Body of pancreas (tissue), 4 donors: Measurements from ENCODE around the gene CEND1. TPM values are rescaled to one million over a fixed set of nuclear protein-coding genes. Genes with fewer than 3 reads are reported as not detected.
"Not testable (repeated sequence)": the region's sequence is repeated elsewhere in the genome, so short reads cannot be mapped to it uniquely, and the experiment has no call there.

ENCODE experiments used
- ATAC-seq: fragments of 150-250 bp; one replicate; pipeline ENCODE4 v1.9.1; 2016
- DNase-seq, 4 donors: peaks; one replicate each; pipeline ENCODE4 v3.0.0-alpha.2; 2019
- H3K27ac ChIP-seq, 4 donors: fragments of 200-600 bp; sonication (generic); 1 replicate in 3 of 4; 2 replicates in 1 of 4; pipeline versions ENCODE4 v1.5.1 to v1.6.1; 2016 to 2019; ENCODE audit warnings: mild to moderate bottlenecking in 1 of 4, mixed read lengths in 1 of 4, moderate library complexity in 1 of 4
- H3K27me3 ChIP-seq, 2 donors: fragments of 200-600 bp; sonication (generic); one replicate each; pipeline ENCODE4 v1.6.0; 2016; ENCODE audit warnings: mild to moderate bottlenecking in 1 of 2
- H3K36me3 ChIP-seq, 2 donors: fragments of 200-600 bp; sonication (generic); replicated peaks in 1 of 2; 2 replicates each; pipeline ENCODE4 v1.5.1; 2016; ENCODE audit warnings: low read depth in 2 of 2; ENCODE audit not compliant: insufficient read depth in 1 of 2
- H3K4me1 ChIP-seq: fragments of 200-600 bp; sonication (generic); one replicate; pipeline ENCODE4 v1.6.0; 2016
- H3K4me3 ChIP-seq, 2 donors: fragments of 200-600 bp; sonication (generic); 1 replicate in 1 of 2; 2 replicates in 1 of 2; pipeline ENCODE4 v1.5.1; 2016 to 2019
- H3K9me3 ChIP-seq, 3 donors: fragments of 200-600 bp; sonication (generic); 1 replicate in 2 of 3; 2 replicates in 1 of 3; pipeline ENCODE4 v1.5.1; 2016
- CTCF ChIP-seq, 7 experiments: fragments of 450-650 bp in 4 of 7; fragments of 200-600 bp in 3 of 7; sonication (generic) in 3 of 7; IDR thresholded peaks; one replicate each; pipeline ENCODE4 v1.5.1; 2016 to 2019; ENCODE audit warnings: antibody characterized with exemption in 7 of 7
- POLR2A ChIP-seq, 3 donors: fragments of 450-650 bp; IDR thresholded peaks; one replicate each; pipeline ENCODE4 v1.6.1; 2016; ENCODE audit warnings: antibody characterized with exemption in 3 of 3, mild to moderate bottlenecking in 2 of 3
- WGBS, 2 donors: methylation state at CpG; one replicate each; pipeline ENCODE4 v1.1.5; 2017; 5-methylcytosine and 5-hydroxymethylcytosine counted together
- intact Hi-C: fragments of 100-400 bp; cut with DNase I; formaldehyde crosslinking; loops from one replicate; pipeline ENCODE4 v1.15.1; 2023
- small RNA-seq: library from RNA; depleted of rRNA; stranded (forward); fragments of <200 nt; gene quantifications from one replicate; pipeline ENCODE3, GENCODE V24; 2016
- total RNA-seq, 2 donors: library from RNA; depleted of rRNA; stranded (reverse); fragments of >200 nt; gene quantifications; one replicate each; pipeline ENCODE4 v1.1.0, GENCODE V29; 2016

CEND1 gene
- total RNA-seq, 2 donors from 2014 or later = 0.78 TPM; not detected in 1

GRCh38 chr11:742156-742546 is 47.7 kb downstream of the CEND1 start:
- H3K27ac ChIP-seq = no peak overlapping the region
- no peak for DNase-seq
- intact Hi-C loops = no loop called here
- 92 to 95% methylated on average over 3 of the region's 3 CpGs for WGBS, 2 donors
- no peak overlapping the region for H3K4me3 ChIP-seq
- TF ChIP-seq CTCF (IDR thresholded peaks at IDR 0.05) (no peak), POLR2A (IDR thresholded peaks at IDR 0.05) (no peak)
- no peaks in the 10 kb centered on the region for H3K9me3 ChIP-seq
- H3K36me3 ChIP-seq = no peaks in the 10 kb centered on the region
- H3K27me3 ChIP-seq = no peaks in the 10 kb centered on the region
- no peak for ATAC-seq
- H3K4me1 ChIP-seq = peaks cover 10% of the 10 kb centered on the region

GRCh38 chr11:737899-738298 is 52.0 kb downstream of the CEND1 start:
- H3K4me1 ChIP-seq, H3K36me3 ChIP-seq, ATAC-seq, H3K4me3 ChIP-seq, intact Hi-C loops, H3K9me3 ChIP-seq, H3K27ac ChIP-seq, DNase-seq, H3K27me3 ChIP-seq: not testable (repeated sequence)
- WGBS, 2 donors = 59 to 62% methylated on average over 10 of the region's 10 CpGs

GRCh38 chr11:737366-737765 is 52.5 kb downstream of the CEND1 start:
- no peaks in the 10 kb centered on the region for H3K4me1 ChIP-seq
- H3K4me3 ChIP-seq = no peak overlapping the region
- H3K9me3 ChIP-seq = no peaks in the 10 kb centered on the region
- intact Hi-C loops = no loop called here
- H3K27me3 ChIP-seq = no peaks in the 10 kb centered on the region
- ATAC-seq = no peak
- no peak for TF ChIP-seq CTCF (IDR thresholded peaks at IDR 0.05)
- TF ChIP-seq POLR2A (IDR thresholded peaks at IDR 0.05) = no peak
- H3K27ac ChIP-seq = no peak overlapping the region
- no peak for DNase-seq
- WGBS, 2 donors = 55 to 66% methylated on average over 11 of the region's 11 CpGs
- no peaks in the 10 kb centered on the region for H3K36me3 ChIP-seq

Small RNAs within 50 kb of the gene (small RNA-seq; reads per million reads assigned to genes)
- gene SNORA52 = not detected

Other genes starting within 250 kb of the CEND1 start
- gene LMNTD2, start 229.4 kb downstream of the CEND1 start, total RNA-seq = 10 to 100 TPM in 1 of 2 donors, 1 to 10 TPM in 1; 6.0 to 12.9 TPM
- gene RASSF7, start 229.1 kb downstream of the CEND1 start, total RNA-seq = 100 to 1,000 TPM in 1 of 2 donors, 10 to 100 TPM in 1; 49.5 to 134 TPM
- gene PHRF1, start 213.6 kb downstream of the CEND1 start, total RNA-seq = 10 to 100 TPM; 18.2 to 34.3 TPM
- 10 to 100 TPM; 10.4 to 10.9 TPM for gene IRF7, start 174.1 kb downstream of the CEND1 start, total RNA-seq
- 10 to 100 TPM in 1 of 2 donors, not detected in 1; 14.5 TPM for gene CDHR5, start 165.1 kb downstream of the CEND1 start, total RNA-seq
- gene SCT, start 162.9 kb downstream of the CEND1 start, total RNA-seq = not detected
- gene DRD4, start 152.8 kb downstream of the CEND1 start, total RNA-seq = 1 to 10 TPM in 1 of 2 donors, not detected in 1; 3.0 TPM
- gene DEAF1, start 94.9 kb downstream of the CEND1 start, total RNA-seq = 10 to 100 TPM; 15.8 to 28.0 TPM
- gene TMEM80, start 94.3 kb downstream of the CEND1 start, total RNA-seq = 10 to 100 TPM; 21.8 to 36.3 TPM
- gene EPS8L2, start 83.9 kb downstream of the CEND1 start, total RNA-seq = 100 to 1,000 TPM; 126 to 153 TPM
- 100 to 1,000 TPM in 1 of 2 donors, 10 to 100 TPM in 1; 78.9 to 119 TPM for gene TALDO1, start 42.6 kb downstream of the CEND1 start, total RNA-seq
- gene GATD1, start 12.6 kb downstream of the CEND1 start, total RNA-seq = 10 to 100 TPM; 14.0 to 28.7 TPM
- 10 to 100 TPM; 55.8 to 69.5 TPM for gene SLC25A22, start 8.2 kb upstream of the CEND1 start, total RNA-seq
- gene PIDD1, start 15.1 kb upstream of the CEND1 start, total RNA-seq = 10 to 100 TPM; 11.9 to 98.6 TPM
- 100 to 1,000 TPM; 395 to 402 TPM for gene RPLP2, start 19.9 kb upstream of the CEND1 start, total RNA-seq
- 100 to 1,000 TPM in 1 of 2 donors, 10 to 100 TPM in 1; 72.1 to 351 TPM for gene PNPLA2, start 28.8 kb upstream of the CEND1 start, total RNA-seq
- 100 to 1,000 TPM; 134 to 368 TPM for gene CRACR2B, start 37.8 kb upstream of the CEND1 start, total RNA-seq
- 100 to 1,000 TPM; 152 to 282 TPM for gene CD151, start 42.9 kb upstream of the CEND1 start, total RNA-seq
- gene POLR2L, start 52.4 kb upstream of the CEND1 start, total RNA-seq = 10 to 100 TPM; 33.5 to 83.4 TPM
- gene TSPAN4, start 52.8 kb upstream of the CEND1 start, total RNA-seq = 10 to 100 TPM; 44.9 to 87.7 TPM
- 10 to 100 TPM; 39.4 to 81.4 TPM for gene CHID1, start 120.7 kb upstream of the CEND1 start, total RNA-seq
- 10 to 100 TPM; 40.7 to 77.8 TPM for gene AP2A2, start 135.8 kb upstream of the CEND1 start, total RNA-seq
- gene MUC6, start 246.6 kb upstream of the CEND1 start, total RNA-seq = 100 to 1,000 TPM; 101 to 194 TPM